Measurements from ENCODE around the gene ACSL5.
A peak's percentile ranks its signal among the peaks of the same experiment; 100 is the strongest.

The ACSL5 gene

DNA sequence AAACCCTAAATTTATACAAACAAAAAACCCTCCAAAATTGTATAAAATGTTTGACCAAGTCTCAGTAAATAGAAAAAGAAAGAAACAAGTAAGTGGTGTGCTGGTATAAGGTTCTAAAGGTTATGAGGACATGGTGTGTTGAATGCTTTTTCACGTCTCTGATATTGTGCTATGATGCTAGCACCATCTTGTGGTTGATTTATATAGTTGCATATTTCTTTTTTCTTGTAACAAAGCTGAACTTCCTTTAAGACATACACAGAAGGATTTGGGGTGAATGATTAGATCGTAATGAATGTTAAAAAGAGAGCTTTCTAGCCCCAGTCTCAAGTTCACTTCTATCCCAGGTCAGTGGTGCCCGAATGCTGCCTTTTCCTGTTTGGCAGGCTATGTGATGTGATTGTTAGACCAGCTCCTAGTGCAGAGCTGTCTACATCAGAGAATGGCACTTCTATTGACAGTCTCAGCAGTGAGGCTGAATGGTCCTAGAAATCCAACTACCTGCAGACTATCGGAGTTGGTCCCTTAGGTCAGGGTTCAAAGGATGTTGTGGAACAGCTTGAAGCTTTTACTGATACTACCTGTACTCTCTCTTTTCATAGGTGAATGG is 98.1 kb downstream of the ACSL5 start:
- DNase-seq, result peak in 1 of 2 donors; percentile 77

DNA sequence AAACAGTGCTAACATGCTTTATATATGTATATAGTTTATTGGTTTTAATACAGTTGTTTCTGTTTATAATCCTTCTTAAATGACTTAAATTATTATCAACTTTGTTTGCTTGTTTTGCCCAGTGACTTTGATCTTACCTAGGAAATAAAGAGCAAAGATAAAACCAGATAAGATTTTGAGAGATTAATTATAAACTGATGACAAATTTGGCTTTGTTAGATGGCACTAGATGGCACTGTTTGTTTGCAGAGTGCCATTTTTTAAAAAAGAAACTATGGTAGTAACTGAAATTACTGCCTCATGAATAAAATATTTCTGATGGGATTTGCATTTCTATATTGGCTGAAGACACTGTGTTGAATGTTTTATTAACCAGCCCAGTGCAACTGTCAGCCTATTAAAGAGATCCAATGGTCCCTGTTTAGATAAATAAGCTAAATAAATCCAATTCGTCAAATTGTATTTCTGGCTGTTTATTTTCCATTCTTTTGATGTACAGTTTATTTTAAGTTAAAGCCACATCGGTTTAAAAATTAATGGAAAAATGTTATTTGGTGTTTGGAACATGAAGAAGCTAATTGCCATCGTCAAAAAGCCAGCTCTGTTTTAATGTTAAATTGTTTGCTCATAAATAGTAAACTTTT is 101.8 kb downstream of the ACSL5 start:
- DNase-seq, result peak in 1 of 2 donors; percentile 33
